Glomerular visceral epithelial cell (primary cell): Measurements from ENCODE around the gene TGFBR2.
"Not testable (repeated sequence)": the region's sequence is repeated elsewhere in the genome, so short reads cannot be mapped to it uniquely, and the experiment has no call there.

Source experiments
- DNase-seq: peaks from one replicate; pipeline ENCODE4 v3.0.0-alpha.2; 2016; ENCODE audit errors: extremely low spot score

TGFBR2 gene

DNA sequence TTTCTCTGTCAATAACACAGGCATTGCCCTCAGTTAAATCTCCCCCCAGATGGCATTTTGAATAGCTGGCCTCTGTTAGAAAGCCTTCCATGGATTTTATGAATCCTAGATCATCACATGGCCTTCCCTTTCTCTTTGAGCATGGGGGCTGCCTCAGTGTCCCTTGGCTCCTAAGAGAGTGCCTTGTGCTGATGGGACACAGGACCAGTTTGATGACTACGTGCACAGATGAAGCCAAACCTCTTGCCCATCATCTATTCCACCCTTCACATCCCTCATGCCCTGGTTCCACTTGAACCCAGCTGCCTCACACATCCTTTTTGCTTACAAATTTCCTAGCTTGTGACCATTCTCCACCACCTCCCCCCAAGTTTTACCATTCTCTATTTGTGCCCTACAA, 12.9 kb downstream of the TGFBR2 start:
- no peak for DNase-seq

DNA sequence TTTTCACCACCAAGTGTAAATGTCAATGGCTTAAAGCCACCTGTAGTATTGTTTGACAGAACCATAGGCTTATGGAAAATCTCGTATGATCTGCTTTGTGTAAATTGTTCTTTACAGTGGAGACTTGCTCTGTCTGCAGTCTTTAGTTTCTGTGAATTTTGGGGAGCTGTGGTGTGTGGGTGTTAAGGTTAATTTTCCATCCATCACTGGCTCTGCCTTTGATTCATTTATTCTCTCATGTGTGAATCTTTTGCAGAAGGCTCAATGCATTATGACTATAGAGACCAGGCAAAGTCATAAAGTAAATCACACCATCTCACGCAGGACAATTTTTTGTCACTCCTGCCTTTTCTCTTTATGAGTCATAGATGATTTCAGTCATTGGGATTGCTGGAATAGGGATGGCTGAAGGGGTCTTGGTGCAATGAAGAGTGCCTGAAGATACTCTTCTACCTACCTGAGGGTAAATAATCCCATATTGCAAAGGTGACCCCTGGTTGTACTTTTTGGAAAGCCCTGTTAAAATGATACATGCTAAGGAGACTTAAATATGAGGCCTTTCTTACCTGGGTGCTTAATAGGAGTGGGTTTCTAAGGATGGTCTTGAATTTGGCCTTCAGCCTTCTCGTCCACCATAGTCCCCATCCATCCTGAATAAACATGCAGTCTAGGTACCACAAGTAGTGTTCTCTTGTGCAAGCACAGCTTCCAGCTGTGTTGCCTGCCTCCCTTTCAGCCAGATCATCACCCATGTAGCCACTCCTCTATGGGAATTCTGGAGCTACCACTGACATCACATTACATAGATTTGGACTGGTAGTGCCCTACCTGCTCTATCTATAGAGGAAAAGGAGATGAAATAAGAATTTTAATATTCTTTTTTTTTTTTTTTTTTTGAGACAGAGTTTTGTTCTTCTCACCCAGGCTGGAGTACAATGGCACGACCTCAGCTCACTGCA, 14.3 kb downstream of the TGFBR2 start:
- no peak for DNase-seq

DNA sequence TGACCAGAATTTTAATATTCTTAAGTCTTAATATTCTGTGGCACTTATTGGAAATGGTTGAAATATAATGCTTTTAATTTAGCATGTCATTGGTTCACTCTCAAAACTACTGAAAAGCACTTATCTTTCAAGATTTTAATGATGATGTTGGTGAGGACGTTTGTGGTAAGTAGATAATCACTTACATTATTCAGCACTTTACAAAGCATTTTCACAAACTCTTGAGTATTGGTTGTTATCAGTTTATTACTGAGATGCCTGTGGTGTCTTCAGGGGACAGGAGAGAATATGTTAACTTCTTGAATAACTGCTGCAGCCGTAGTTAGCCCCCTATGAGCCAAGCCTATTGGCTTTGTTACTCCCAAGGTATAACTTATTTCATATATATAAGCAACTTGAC, 15.2 kb downstream of the TGFBR2 start:
- no peak for DNase-seq

DNA sequence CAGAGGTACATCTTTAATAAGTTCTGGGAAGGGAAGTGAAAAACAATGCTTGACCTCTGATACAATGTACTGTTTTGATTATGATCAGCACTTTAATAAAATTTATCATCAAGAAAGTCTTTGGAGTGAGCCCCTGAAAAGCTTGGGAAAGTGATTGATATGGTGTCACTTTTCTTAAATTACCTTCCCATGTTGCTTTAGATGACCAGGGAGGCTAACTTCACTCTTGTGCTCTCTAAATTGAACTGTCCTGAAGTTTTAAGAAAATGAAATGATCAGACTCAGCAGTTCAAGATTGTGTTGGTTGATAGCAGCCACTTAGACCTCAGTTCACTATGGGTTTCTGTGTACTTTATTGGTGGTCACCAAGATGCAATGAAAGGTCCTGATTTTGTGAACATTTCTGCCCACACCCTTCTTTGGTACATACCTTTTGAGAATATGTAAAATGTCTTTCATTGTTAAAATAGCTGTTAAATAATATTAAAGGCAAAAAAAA, 15.7 kb downstream of the TGFBR2 start:
- no peak for DNase-seq

DNA sequence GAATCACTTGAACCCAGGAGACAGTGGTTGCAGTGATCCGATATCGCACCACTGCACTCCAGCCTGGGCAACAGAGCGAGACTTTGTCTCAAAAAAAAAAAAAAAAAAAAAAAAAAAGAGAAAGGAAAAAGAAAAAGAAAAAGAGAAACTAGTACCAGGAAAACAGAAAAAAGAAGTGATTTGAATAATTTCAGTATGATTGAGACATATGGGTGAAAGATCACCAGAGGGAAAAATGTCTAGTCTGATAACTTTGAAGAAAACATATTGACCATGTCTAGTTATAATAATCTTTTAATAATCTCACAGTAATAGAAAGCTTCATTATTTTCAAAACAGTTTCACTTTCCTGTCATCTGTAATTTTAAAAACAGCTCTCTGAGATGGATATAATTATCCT, 16.4 kb downstream of the TGFBR2 start:
- DNase-seq: no peak

DNA sequence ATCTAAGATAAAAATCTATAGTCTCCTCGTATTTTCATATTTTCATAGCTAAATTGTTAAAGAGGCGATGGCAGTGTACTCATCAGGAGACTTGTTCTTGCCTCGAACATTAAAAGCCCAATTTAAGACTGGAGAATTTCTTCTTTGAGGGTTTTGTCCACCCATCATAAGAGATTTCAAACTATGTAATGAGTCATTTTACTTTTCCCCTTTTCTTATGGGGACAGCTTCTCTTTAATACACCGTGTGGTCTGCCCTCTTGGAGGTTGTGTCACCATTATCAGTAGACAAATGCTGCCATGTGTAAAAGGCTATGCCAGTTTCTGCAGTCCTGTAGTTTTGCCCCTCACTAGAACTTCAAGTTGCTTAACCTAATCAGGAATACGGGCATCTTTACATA, 16.9 kb downstream of the TGFBR2 start:
- DNase-seq: peak; percentile 15

DNA sequence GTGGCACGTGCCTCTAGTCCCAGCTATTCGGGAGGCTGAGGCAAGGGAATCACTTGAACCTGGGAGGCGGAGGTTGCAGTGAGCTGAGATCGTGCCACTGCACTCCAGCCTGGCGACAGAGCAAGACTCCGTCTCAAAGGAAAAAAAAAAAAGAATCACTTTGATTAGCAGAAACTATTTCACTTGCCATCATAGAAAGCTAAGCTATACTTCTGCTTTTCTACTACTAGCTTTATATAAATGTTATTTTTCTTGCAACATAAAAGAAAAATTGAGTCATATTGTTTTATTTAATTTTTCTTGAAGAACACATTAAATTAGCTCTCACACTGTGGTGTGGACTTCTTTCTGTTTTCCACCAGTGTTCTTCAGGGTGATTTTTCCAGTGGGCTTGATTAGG, 18.1 kb downstream of the TGFBR2 start:
- not testable (repeated sequence) for DNase-seq

DNA sequence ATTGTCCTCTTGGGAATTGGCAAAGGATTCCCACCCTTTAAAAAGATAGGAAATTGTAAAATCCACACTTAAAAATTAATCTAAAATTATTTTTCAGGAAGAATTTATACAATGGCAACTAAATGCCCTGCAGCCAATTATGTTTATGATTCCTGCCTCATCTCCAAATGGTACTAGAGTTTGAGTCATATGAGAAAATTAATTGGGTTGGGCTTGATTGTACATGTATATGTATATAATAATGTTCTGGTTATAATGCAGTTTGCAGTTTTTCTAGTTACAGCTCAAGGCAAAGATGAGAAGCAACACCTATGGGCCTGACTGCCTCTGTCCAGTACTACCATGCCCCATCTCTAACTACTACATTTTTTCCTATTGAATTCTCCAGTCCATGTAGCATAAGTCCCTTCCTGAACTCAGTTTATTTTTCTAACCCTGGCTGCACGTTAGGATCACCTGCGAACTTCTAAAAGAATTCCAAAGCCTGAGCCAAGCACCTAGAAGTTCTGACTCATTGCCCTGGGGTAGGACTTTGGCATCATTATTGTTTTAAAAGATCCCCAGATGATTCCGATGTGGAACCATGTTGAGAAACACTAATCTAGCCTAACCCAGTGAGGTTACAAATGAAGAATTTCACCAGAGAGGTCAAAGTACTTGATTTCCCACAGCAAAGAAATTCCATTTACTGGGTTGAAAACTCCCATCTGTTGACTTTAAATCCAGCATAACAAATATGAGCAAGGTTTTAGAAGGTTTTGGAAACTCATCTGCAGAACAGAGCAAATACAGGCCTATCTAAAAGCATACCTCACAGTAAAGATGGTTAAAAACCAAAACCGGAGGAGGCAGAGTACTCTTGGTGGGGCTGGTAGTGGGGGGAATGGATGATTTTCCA, 19.4 kb downstream of the TGFBR2 start:
- DNase-seq: peak; percentile 42

DNA sequence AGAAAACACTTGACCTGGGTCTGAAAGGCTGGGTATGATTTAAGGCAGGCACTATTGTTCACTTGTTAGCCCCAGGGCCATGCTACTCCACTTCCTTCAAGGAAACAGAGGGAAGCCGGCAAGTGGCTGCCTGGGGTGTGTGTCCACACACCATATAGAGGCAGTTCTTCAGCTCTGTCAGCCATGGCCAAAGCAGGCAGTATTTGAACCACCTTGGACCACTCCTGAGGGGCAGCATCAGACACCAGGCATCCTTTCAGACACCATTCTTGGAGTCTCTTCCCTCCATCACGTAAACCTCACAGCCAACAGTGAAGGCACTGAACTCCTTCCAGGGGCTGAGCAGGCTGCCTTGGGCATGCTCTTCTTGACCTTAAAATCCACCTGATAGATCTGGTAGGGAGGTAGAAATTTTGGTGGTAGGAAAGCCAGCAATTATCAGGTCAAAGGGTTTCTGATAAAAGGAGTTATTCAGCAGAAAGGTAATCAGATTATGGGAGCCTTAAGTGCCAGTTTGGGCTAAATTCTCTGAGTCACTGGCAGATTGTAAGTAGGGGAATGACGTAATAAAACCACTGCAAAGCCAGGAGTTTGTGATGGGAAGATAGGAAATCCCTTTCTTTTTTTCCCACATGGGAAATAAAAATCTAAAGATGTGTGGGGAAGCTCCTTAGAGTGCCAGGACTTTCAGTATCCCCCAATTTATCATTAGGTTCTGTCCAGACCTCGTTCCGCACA, 20.2 kb downstream of the TGFBR2 start:
- peak; percentile 45 for DNase-seq

DNA sequence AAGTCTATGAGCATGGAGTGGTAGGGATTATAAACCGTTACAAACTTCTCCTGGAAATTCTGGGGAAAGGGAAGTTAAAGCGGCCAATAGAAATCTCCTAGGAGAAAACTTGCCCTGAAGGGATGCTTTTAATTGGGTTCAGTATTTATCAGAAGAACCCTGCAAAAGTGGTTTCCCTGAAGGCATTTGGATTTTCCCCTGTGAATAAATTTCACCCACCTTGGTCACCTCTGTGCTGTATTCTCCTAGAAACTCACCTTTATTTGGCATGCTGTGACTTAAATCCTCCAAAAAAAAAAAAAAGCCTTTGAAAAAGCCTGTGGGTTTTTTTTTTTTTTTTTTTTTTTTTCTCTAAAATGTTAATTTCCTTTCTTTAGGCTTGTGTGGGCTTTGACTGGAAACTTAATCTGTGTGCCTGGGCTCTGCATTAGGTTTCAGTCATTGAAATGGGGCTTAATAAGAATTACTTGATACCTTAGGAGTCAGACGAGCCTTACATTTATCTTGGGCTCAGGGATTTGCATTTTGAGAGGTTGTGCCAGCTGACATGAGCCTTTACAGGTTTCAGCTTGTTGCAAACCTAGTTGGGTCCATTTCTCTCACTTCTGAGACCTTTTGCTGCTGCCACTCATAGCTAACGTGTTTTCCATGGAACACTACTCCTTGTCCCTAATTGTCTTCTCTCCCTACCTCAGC, 22.0 kb downstream of the TGFBR2 start:
- no peak for DNase-seq

DNA sequence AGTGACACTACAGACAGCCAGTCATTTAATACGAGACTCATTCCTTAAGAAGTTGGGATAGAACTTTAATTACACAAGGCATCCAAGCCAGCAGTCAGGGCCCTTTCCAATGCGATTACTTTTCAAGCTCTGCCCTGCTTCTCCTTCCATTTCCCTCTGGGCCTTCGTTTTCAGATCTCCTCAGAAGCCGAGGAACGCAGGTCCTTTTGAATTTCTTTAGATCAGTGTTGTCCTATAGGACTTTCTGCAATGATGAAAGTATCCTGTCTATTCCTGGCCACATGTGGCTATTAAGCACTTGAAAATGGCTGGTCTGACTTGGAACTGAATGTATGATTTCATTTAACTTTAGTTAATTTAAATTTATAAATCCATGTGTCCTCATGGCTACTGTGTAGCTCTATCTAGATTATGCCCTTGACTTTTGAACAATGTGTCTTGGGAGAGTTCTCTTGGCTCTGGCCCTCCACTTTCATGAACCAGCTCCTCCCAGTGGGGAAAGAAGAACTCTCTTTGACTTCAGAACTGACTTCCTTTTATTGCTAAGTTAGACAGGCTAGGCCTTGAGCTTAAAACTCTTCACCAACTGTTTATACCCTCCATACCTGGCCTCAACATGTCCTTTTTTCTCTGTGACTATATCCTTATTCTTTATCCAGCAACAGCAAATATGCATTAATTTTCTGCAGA, 22.6 kb downstream of the TGFBR2 start:
- no peak for DNase-seq

DNA sequence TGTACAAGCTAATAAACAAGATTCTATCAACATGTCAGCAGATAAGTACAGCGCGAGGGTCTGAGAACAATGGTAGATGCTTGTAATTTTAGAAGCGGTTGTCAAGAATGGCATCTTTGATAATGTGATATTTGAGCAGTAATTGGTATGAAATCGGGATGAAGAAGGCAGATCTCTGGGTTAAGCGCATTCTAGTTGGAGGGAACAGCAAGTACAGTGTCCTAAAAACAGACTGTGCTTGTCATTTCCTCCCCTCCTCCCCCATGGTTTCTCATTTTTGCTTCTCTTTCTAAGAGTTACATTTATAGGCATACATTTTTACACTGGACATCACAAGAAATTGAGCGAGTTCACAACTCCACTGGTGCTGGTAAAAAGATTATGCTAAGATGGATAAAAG, 23.3 kb downstream of the TGFBR2 start:
- no peak for DNase-seq

DNA sequence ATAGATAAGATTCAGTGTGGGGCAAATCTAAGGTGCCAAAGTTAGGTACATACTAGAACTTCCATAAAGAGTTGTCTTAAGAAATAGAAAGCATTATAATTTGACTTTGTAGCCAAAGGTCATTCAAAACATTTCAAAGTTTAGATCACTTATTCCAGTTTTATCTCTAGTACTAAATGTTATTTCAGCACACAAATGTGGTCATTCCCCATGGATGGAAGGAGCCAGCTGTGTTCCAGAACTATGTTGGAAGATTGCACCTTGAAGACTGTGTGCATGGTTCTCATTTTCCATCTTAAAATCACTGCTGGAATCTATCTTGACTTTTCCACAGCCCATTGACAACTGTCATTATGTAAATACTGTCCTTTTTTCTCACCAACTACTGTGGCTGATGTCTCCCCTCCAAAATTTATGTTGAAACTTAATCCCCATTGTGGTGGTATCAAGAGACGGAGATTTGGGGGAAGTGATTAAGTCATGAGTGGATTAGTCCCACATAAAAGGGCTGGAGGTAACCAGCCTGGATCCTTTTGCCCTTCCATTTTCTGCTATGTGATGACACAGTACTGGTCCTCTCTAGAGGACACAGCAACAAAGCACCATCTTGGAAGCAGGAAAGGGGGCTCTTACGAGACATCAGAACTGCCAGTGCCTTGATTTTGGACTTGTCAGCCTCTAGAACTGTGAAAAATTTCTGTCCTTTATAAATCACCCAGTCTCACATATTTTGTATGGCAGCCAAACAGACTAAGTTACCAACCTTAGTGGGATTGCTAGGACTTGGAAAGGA, 24.0 kb downstream of the TGFBR2 start:
- no peak for DNase-seq

DNA sequence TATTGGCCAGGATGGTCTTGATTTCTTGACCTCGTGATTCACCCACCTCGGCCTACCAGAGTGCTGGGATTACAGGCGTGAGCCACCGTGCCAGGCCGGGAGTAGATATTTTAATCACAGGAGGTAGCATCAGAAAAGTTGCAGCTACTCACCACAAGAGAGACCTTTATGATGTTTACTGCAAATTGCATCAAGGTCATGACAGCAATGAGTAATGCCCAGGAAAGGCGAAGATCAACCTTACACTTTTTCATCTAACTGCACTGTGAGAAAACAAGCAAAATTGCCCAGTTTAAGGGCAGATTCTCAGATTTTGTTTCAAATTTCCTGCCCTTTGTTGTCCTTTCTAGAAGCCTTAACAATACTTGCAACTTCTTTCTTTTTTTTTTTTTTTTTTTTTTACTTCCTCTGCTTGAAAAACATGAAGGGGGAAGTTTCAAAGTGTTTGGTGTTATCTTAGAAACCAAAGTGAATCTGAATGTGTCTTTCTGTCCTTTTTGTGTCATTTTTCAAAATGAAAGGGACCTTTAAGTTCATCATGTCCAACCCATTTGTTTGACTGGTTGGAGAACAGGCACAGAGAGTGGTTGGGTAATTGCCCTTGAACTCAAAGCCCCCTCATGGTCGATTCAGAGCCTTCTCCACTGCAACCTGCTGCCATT, 25.0 kb downstream of the TGFBR2 start:
- DNase-seq: no peak

DNA sequence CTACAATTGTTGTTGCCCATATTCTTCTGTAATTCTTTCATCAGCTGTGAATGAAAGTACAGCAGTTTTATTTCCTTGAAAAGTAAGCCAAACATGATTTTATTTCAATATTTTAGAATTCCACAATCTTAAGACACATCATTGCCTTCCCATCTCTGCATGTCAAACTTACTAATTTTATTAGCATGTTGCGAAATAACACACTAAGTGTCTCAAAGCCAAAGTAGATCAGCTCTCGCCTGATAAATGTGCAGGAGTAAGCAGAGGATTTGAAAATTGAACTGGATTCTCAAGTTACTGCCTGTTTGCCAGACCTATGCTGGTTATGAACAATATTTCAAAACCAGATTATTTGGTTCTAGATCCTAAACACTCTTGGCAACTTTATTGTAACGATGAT, 25.7 kb downstream of the TGFBR2 start:
- DNase-seq: no peak

DNA sequence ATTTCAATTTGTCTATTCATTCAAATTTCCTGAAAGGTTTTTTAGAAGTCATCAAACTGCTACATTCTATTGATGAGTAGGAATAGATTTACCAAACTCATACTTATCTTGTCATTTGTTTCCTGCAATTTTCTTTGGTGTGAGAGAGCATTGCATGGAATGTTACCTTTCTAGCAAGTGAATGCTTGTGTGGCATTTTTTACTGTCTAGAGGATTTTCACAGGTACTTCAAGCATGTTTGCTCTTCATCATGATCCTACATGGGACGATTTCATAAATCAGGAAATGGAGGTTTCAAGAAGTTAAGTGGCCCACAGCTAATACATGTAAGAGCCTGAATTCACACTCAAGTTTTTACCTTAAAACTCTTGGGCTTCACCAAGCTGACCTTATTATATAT, 26.1 kb downstream of the TGFBR2 start:
- DNase-seq: no peak

DNA sequence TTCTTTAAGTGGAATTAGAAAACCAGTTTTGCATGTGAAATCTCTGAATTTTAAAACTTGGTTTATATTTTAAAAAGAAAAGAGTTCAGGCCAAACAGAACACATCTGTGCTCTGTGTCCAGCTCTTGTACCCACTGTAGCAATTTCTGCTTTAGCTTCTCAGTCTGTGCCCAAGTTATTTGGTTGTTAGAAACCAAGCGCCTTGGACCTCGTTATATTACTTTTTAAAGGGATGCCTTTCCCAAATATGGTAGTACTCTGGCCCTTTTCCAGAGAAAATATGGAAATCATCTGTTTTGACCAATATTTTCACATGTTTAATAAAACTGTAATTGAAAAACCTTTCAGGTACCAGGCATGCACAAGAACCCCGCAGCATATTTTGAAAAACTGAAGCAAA, 27.3 kb downstream of the TGFBR2 start:
- no peak for DNase-seq

DNA sequence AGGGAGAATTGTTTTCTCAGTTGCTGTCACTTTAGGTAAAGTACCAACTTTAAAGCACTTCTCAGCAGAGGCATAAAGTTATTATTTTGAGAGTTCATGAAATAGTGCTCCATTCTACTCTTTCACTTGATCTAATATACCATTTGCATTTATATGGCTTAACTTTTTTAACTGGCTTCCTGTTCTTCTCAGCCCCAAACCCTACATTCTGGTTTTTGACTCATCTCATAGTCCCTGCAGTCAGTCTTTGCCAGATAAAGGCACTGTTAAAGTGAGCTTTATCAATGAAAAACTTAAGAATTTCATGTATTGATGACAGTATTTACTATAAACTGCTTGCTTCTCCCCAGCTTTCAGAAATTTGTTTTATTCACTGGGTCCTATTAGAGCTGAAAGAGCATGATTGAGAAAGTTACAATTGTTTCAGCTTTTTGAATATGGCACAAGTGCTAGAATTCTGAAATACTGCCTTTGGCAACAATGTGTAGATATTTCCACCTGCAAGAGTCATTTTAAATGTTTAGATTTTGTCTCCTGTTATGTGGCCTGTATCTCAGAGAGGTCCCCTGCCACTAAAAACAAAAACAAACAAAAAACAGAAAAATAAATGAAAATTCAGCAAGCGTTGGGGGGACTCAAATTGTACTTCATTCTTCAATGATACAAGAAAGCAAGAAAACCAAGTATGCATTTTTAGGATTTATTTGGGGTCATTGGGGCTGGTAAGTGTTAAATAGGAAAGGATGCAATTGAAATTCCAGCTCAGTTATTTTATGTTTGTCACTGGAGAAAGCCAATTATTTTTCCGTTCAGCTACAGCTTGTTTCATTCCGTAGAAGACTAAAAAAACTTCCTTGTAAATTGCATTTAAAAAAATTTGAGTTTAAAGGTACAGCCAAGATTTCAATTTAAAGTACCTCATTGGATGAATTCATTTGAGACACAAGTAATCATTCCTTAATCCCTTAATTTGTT, 28.6 kb downstream of the TGFBR2 start:
- no peak for DNase-seq
